Adrenal gland (tissue), 5 donors: ENCODE measurements around the gene POLR3GL.
A peak's percentile ranks its signal among the peaks of the same experiment; 100 is the strongest.

Experiments
- POLR2A ChIP-seq, 2 donors: fragments of 450-650 bp; IDR thresholded peaks; one replicate each; pipeline ENCODE4 v1.6.1; 2017; ENCODE audit warnings: antibody characterized with exemption in 2 of 2, mild to moderate bottlenecking in 2 of 2, moderate library complexity in 1 of 2
- TF ChIP-seq, protein P1 (sequence below), 6 experiments: fragments of 450-650 bp in 4 of 6; fragments of 200-600 bp in 2 of 6; sonication (generic) in 1 of 6; IDR thresholded peaks; 1 replicate in 5 of 6; 2 replicates in 1 of 6; pipeline versions ENCODE4 v1.5.1 to v1.8.0; 2016 to 2021; ENCODE audit warnings: antibody characterized with exemption in 6 of 6, mild to moderate bottlenecking in 2 of 6, moderate library complexity in 1 of 6
- donor health status: DM: no; HTN: no; CAD: no.

- peak; percentile 3 to 8 for TF ChIP-seq POLR2A (IDR thresholded peaks at IDR 0.05)
- TF ChIP-seq, protein P1, sequence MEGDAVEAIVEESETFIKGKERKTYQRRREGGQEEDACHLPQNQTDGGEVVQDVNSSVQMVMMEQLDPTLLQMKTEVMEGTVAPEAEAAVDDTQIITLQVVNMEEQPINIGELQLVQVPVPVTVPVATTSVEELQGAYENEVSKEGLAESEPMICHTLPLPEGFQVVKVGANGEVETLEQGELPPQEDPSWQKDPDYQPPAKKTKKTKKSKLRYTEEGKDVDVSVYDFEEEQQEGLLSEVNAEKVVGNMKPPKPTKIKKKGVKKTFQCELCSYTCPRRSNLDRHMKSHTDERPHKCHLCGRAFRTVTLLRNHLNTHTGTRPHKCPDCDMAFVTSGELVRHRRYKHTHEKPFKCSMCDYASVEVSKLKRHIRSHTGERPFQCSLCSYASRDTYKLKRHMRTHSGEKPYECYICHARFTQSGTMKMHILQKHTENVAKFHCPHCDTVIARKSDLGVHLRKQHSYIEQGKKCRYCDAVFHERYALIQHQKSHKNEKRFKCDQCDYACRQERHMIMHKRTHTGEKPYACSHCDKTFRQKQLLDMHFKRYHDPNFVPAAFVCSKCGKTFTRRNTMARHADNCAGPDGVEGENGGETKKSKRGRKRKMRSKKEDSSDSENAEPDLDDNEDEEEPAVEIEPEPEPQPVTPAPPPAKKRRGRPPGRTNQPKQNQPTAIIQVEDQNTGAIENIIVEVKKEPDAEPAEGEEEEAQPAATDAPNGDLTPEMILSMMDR (IDR thresholded peaks at IDR 0.05), result no peak
Measured at GRCh38 chr1:145992502-145992936, 28.0 kb downstream of the POLR3GL start.
